ENCODE results near the gene ABHD17A.
A peak's percentile ranks its signal among the peaks of the same experiment; 100 is the strongest.

ABHD17A gene

GRCh38 chr19:1854542-1855039 is 30.7 kb downstream of the ABHD17A start:
- ChIA-PET POLR2A (interaction anchor here (0.6 kb wide), 2 partner anchors 16 to 75 kb away, joined by 3 read pairs; no protein-coding TSS in a partner anchor), CTCF (interaction anchor here (1.4 kb wide), 2 partner anchors 29 to 42 kb away, joined by 3 to 4 read pairs; no protein-coding TSS in a partner anchor)
- TF ChIP-seq, protein P1, sequence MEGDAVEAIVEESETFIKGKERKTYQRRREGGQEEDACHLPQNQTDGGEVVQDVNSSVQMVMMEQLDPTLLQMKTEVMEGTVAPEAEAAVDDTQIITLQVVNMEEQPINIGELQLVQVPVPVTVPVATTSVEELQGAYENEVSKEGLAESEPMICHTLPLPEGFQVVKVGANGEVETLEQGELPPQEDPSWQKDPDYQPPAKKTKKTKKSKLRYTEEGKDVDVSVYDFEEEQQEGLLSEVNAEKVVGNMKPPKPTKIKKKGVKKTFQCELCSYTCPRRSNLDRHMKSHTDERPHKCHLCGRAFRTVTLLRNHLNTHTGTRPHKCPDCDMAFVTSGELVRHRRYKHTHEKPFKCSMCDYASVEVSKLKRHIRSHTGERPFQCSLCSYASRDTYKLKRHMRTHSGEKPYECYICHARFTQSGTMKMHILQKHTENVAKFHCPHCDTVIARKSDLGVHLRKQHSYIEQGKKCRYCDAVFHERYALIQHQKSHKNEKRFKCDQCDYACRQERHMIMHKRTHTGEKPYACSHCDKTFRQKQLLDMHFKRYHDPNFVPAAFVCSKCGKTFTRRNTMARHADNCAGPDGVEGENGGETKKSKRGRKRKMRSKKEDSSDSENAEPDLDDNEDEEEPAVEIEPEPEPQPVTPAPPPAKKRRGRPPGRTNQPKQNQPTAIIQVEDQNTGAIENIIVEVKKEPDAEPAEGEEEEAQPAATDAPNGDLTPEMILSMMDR (IDR thresholded peaks at IDR 0.05; ENCODE audit: control extremely low read depth, extremely low read depth, low read depth, missing control alignments), result no peak
- no peak for DNase-seq (ENCODE audit: extremely low spot score)

DNA sequence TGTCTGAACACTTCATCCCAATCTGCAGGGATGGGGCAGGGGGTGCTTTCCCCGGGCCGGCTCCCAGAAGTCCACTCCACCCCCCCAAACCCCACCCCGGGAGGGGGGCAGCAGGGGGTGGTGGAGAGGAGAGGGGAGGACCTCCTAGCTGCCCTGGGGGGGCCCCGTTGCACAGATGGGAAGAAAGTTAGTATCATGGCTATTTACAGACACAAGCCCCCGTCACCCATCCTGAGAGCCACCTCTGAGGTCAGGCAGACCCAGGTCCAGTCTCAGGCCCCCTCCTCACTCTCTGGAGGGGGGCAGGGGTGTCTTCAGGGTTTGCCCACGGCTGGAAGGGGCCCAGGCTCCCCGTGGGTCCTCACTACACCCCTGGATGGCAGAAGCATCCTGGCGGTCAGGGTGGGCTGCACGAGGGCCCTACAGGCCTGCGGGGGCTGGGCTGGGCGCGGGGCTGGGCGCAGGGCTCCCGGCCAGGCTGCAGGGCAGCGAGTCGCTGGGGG is 31.2 kb downstream of the ABHD17A start:
- CTCF ChIA-PET, result interaction anchor here (1.3 to 1.6 kb wide), 5 partner anchors 13 to 588 kb away, joined by 3 to 4 read pairs (median 3); no protein-coding TSS in a partner anchor
- no peak for DNase-seq (ENCODE audit: extremely low spot score)
- POLR2A ChIA-PET, result no interaction called here
- TF ChIP-seq, protein P1 (IDR thresholded peaks at IDR 0.05; ENCODE audit: control extremely low read depth, extremely low read depth, low read depth, missing control alignments), result no peak

- TF ChIP-seq, protein P1 (IDR thresholded peaks at IDR 0.05; ENCODE audit: control extremely low read depth, extremely low read depth, low read depth, missing control alignments), result peak; percentile 99
- ChIA-PET CTCF (interaction anchor here (0.7 to 1.6 kb wide), 6 partner anchors 13 to 587 kb away, joined by 3 to 4 read pairs (median 3); no protein-coding TSS in a partner anchor), POLR2A (no interaction called here)
- DNase-seq (ENCODE audit: extremely low spot score), result peak; percentile 86
Measured at GRCh38 chr19:1853295-1854038, 31.8 kb downstream of the ABHD17A start.

DNA sequence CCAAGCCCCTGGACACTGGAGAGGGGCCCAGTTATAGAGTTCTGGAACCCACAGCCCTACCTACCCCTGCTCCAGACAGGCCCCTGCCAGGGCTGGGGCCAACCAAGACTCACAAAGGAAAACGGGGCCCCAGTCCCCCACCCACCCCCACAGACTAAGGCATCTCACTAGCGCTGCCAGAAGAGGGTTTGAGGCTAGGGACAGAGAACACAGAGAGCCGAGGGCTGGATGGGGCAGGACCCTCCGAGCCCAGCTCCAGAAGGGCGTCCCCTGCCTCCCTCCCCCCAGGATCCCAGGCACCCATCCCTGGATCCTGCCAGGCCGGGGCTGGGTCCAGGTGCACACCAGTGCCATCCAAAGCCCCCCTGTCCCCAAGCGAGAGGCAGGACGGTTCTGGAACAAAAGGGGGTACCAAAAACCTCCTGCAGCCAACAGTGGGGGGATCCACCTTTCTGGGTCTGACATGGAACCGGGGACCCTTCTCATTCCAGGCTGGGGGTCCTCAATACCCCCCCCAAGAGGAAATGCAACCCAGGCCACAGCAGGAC is 32.6 kb downstream of the ABHD17A start:
- TF ChIP-seq, protein P1 (IDR thresholded peaks at IDR 0.05; ENCODE audit: control extremely low read depth, extremely low read depth, low read depth, missing control alignments), result no peak
- CTCF ChIA-PET, result interaction anchor here (0.7 to 1.6 kb wide), 5 partner anchors 12 to 586 kb away, joined by 3 to 4 read pairs (median 3); no protein-coding TSS in a partner anchor
- POLR2A ChIA-PET, result interaction anchor here (0.5 kb wide), 1 partner anchor 22 kb away, joined by 5 read pairs; no protein-coding TSS in a partner anchor
- no peak for DNase-seq (ENCODE audit: extremely low spot score)

- POLR2A ChIA-PET, result interaction anchor here (0.5 kb wide), 1 partner anchor 23 kb away, joined by 5 read pairs; no protein-coding TSS in a partner anchor
- DNase-seq (ENCODE audit: extremely low spot score), result peak; percentile 39
- TF ChIP-seq, protein P1 (IDR thresholded peaks at IDR 0.05; ENCODE audit: control extremely low read depth, extremely low read depth, low read depth, missing control alignments), result no peak
- CTCF ChIA-PET, result no interaction called here
Measured at GRCh38 chr19:1851654-1852580, 33.4 kb downstream of the ABHD17A start.

Measured in GM10248 (cell line).